Subcutaneous adipose tissue (tissue), 4 donors: ENCODE results near the gene ACSM4. TPM values are rescaled to one million over a fixed set of nuclear protein-coding genes. Genes with fewer than 3 reads are reported as not detected.

Source experiments
- CTCF ChIP-seq: fragments of 450-650 bp; IDR thresholded peaks from one replicate; pipeline ENCODE4 v1.5.1; 2016; ENCODE audit warnings: low read depth, mild to moderate bottlenecking, control low read depth, antibody characterized with exemption, moderate library complexity
- total RNA-seq, 4 donors: library from RNA; depleted of rRNA; stranded (reverse); fragments of >200 nt; gene quantifications; one replicate each; pipeline ENCODE4 v1.1.0, GENCODE V29; 2016

ACSM4 gene
- total RNA-seq, 4 donors from 2014 or later: not detected

- TF ChIP-seq CTCF: no peak
These were observed 584 bp downstream of the ACSM4 start for GRCh38 chr12:7304456-7304855.

DNA sequence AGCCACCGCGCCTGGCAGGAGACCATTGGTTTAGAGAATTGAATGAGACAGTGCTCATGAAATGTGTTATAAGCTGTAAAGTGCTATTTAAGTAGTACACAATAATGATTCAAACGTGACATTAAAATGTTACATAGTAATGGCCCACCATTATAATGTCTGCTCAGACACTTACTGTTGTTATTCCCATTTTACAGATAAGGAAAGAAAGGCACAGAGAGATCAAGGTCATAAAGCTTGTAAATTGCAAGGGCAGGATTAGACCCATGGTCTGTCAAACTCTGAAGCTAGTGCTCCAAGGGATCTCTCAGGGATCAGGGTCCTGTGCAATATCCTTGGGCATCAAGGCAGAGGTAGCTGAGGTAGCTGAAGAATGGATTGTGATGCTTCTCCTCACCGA lies 6.2 kb downstream of the ACSM4 start:
- no peak for TF ChIP-seq CTCF

GRCh38 chr12:7319930-7320329 lies 16.1 kb downstream of the ACSM4 start:
- no peak for TF ChIP-seq CTCF

DNA sequence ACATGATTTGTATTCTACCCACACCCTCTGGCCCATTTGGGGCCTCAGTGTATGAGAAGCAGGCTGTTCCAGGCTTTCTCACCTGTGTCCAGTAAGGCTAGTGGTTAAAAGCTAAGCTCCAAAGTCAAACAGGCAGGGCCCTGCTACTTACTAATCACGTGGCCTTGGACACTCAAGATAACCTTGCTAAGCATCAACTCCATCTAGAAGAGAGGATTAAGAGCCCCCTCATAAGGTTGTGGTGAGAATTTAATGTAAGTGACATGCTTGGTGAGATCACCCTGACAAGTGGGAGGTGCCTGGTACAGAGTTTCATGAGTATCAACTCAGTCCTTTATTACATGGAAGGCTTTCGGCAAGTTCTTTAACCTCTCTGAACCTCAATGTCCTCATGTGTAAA lies 17.8 kb downstream of the ACSM4 start:
- no peak for TF ChIP-seq CTCF

GRCh38 chr12:7322599-7322998 lies 18.7 kb downstream of the ACSM4 start:
- TF ChIP-seq CTCF: no peak

DNA sequence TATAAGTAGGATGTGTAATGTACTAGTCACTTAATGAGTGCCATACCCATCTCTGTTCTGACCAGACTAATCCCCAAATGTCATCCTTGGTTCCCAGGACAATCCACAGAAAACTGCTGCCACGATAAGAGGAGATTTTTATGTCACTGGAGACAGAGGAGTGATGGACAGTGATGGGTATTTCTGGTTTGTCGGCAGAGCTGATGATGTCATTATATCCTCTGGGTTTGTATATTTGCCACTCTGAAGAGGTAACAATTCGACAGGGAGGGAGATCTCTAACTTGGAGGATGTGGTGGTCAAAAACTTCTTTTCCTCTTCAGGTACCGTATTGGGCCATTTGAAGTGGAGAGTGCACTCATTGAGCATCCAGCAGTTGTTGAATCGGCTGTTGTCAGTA lies 20.3 kb downstream of the ACSM4 start:
- no peak for TF ChIP-seq CTCF

DNA sequence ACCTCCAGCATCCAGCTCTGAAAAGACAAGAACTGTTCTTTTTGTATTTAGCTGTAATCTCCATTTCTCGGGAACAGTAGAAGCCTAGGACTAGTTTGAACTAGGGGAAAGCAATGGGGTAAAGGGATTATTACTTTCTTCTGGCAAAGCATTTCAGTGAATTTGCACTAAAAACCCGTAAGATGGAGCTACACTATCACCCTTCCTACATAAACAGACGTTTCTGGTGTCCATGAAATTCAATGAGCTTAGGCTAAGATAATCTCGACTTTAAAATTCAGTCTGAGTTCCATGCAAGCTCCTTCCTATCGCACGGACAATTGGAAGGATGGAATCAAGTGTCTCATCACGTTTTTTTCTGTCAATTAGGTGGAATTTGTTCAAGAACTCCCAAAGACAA lies 24.0 kb downstream of the ACSM4 start:
- TF ChIP-seq CTCF: no peak

- TF ChIP-seq CTCF: no peak
These were observed 35.8 kb downstream of the ACSM4 start for GRCh38 chr12:7339675-7340074.
